ENCODE data around the gene PARD3B. TPM values are rescaled to one million over a fixed set of nuclear protein-coding genes. Genes with fewer than 3 reads are reported as not detected.

PARD3B gene
- total RNA-seq, 4 donors from 2014 or later: 21.8 to 85.6 (median 36.1) TPM

GRCh38 chr2:205609113-205609512 lies 1063.8 kb downstream of the PARD3B start:
- Histone ChIP-seq H3K36me3 (no peaks in the 10 kb centered on the region), H3K4me3 (no peak overlapping the region), H3K27ac (peak overlapping the region in 1 of 2 donors; percentile 32), H3K4me1 (no peaks in the 10 kb centered on the region), H3K27me3 (no peaks in the 10 kb centered on the region), H3K9me3 (peaks cover 0 to under 1% of the 10 kb centered on the region in 2 donors)
- DNase-seq: no peak
- intact Hi-C loops (cut with DNase I; ENCODE audit: low total_unique reads): no loop called here
- TF ChIP-seq POLR2A (IDR thresholded peaks at IDR 0.05) (no peak), CTCF (IDR thresholded peaks at IDR 0.05) (no peak)

GRCh38 chr2:205610437-205610836 lies 1065.2 kb downstream of the PARD3B start:
- no peaks in the 10 kb centered on the region for H3K36me3 ChIP-seq
- no peaks in the 10 kb centered on the region for H3K9me3 ChIP-seq
- no peak for DNase-seq
- no peaks in the 10 kb centered on the region for H3K4me1 ChIP-seq
- intact Hi-C loops (cut with DNase I; ENCODE audit: low total_unique reads): no loop called here
- no peak overlapping the region for H3K27ac ChIP-seq
- H3K4me3 ChIP-seq: no peak overlapping the region
- TF ChIP-seq CTCF (IDR thresholded peaks at IDR 0.05): no peak
- no peak for TF ChIP-seq POLR2A (IDR thresholded peaks at IDR 0.05)
- no peaks in the 10 kb centered on the region for H3K27me3 ChIP-seq

- no peak for TF ChIP-seq CTCF (IDR thresholded peaks at IDR 0.05)
- no peak for TF ChIP-seq POLR2A (IDR thresholded peaks at IDR 0.05)
- H3K27ac ChIP-seq: peak overlapping the region; percentile 75
- DNase-seq: no peak
- no peaks in the 10 kb centered on the region for H3K9me3 ChIP-seq
- H3K36me3 ChIP-seq: no peaks in the 10 kb centered on the region
- no peaks in the 10 kb centered on the region for H3K4me1 ChIP-seq
- H3K4me3 ChIP-seq: no peak overlapping the region
- intact Hi-C loops (cut with DNase I; ENCODE audit: low total_unique reads): no loop called here
- no peaks in the 10 kb centered on the region for H3K27me3 ChIP-seq
Observed at GRCh38 chr2:205612636-205613035, 1067.4 kb downstream of the PARD3B start.

GRCh38 chr2:205613970-205614559 lies 1068.8 kb downstream of the PARD3B start:
- Histone ChIP-seq H3K9me3 (no peaks in the 10 kb centered on the region), H3K36me3 (no peaks in the 10 kb centered on the region), H3K4me3 (no peak overlapping the region), H3K27me3 (no peaks in the 10 kb centered on the region), H3K27ac (peak overlapping the region; percentile 75), H3K4me1 (no peaks in the 10 kb centered on the region)
- intact Hi-C loops (cut with DNase I; ENCODE audit: low total_unique reads): no loop called here
- no peak for DNase-seq
- TF ChIP-seq POLR2A (IDR thresholded peaks at IDR 0.05) (no peak), CTCF (IDR thresholded peaks at IDR 0.05) (no peak)

- DNase-seq: no peak
- H3K4me1 ChIP-seq: no peaks in the 10 kb centered on the region
- H3K4me3 ChIP-seq: no peak overlapping the region
- no peak for TF ChIP-seq POLR2A (IDR thresholded peaks at IDR 0.05)
- no peak for TF ChIP-seq CTCF (IDR thresholded peaks at IDR 0.05)
- intact Hi-C loops (cut with DNase I; ENCODE audit: low total_unique reads): no loop called here
- H3K9me3 ChIP-seq: no peaks in the 10 kb centered on the region
- no peaks in the 10 kb centered on the region for H3K36me3 ChIP-seq
- no peaks in the 10 kb centered on the region for H3K27me3 ChIP-seq
- no peak overlapping the region for H3K27ac ChIP-seq
Observed at GRCh38 chr2:205614965-205615364, 1069.7 kb downstream of the PARD3B start.
